Gastrocnemius medialis (tissue), 4 donors: Measurements from ENCODE around the gene MSL2.

ENCODE experiments used
- POLR2A ChIP-seq, 2 donors: fragments of 450-650 bp; IDR thresholded peaks; one replicate each; pipeline ENCODE4 v1.6.1; 2017; ENCODE audit warnings: antibody characterized with exemption in 2 of 2, mild to moderate bottlenecking in 2 of 2, moderate library complexity in 2 of 2
- TF ChIP-seq, protein P1 (sequence below), 5 experiments: fragments of 450-650 bp in 3 of 5; fragments of 200-600 bp in 2 of 5; sonication (generic) in 2 of 5; IDR thresholded peaks in 4 of 5; conservative IDR thresholded peaks in 1 of 5; 1 replicate in 4 of 5; 2 replicates in 1 of 5; pipeline ENCODE4 v1.5.1; 2016 to 2019; ENCODE audit warnings: antibody characterized with exemption in 5 of 5, mild to moderate bottlenecking in 3 of 5, moderate library complexity in 3 of 5

DNA sequence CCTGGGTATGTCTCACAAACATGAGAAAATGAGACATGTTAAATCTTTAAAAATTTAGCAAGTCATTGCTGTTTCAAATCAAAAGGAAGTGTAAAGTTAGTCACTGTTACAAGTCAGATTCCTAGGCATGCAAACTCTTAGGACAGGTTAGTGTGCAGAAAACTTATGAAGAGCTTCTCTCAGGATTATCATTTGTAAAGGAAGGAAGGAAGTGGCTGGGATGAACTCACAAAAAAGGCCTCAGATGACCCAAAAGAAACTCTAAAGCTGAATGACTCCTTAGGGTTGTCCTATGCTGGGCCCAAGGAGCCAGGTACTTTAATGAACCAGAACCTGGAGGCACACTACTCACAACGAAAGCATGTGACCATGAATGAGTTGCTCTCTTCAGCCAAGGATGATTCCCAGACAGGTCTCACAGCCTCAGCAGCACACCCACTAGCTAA, 25.0 kb downstream of the MSL2 start:
- TF ChIP-seq POLR2A (IDR thresholded peaks at IDR 0.05): no peak
- TF ChIP-seq, protein P1, sequence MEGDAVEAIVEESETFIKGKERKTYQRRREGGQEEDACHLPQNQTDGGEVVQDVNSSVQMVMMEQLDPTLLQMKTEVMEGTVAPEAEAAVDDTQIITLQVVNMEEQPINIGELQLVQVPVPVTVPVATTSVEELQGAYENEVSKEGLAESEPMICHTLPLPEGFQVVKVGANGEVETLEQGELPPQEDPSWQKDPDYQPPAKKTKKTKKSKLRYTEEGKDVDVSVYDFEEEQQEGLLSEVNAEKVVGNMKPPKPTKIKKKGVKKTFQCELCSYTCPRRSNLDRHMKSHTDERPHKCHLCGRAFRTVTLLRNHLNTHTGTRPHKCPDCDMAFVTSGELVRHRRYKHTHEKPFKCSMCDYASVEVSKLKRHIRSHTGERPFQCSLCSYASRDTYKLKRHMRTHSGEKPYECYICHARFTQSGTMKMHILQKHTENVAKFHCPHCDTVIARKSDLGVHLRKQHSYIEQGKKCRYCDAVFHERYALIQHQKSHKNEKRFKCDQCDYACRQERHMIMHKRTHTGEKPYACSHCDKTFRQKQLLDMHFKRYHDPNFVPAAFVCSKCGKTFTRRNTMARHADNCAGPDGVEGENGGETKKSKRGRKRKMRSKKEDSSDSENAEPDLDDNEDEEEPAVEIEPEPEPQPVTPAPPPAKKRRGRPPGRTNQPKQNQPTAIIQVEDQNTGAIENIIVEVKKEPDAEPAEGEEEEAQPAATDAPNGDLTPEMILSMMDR (IDR thresholded peaks at IDR 0.05 in 4 of 5, conservative IDR thresholded peaks at IDR 0.05 in 1 of 5): no peak
